Thymus (tissue), 11 donors: ENCODE measurements around the gene MBP. TPM values are rescaled to one million over a fixed set of nuclear protein-coding genes. Genes with fewer than 3 reads are reported as not detected.
A peak's percentile ranks its signal among the peaks of the same experiment; 100 is the strongest.

Experiments
- DNase-seq, 9 donors: peaks; one replicate each; pipeline ENCODE4 v3.0.0-alpha.2; 2013; ENCODE audit warnings: low spot score in 9 of 9, low read depth in 6 of 9, missing footprints in 1 of 9
- H3K27ac ChIP-seq, 2 donors: one replicate each; pipeline ENCODE4 v1.5.1; 2013; ENCODE audit warnings: control low read depth in 1 of 2, low read depth in 1 of 2, low read length in 1 of 2, mild to moderate bottlenecking in 1 of 2, moderate library complexity in 1 of 2
- H3K27me3 ChIP-seq, 2 donors: one replicate each; pipeline ENCODE4 v1.5.1; 2013; ENCODE audit warnings: low read length in 1 of 2; ENCODE audit not compliant: control insufficient read depth in 2 of 2, insufficient read depth in 1 of 2
- H3K36me3 ChIP-seq, 2 donors: one replicate each; pipeline ENCODE4 v1.5.1; 2013; ENCODE audit warnings: low read length in 1 of 2, mild to moderate bottlenecking in 1 of 2, moderate library complexity in 1 of 2; ENCODE audit not compliant: control insufficient read depth in 2 of 2, insufficient read depth in 2 of 2
- H3K4me1 ChIP-seq, 2 donors: one replicate each; pipeline ENCODE4 v1.5.1; 2013; ENCODE audit warnings: low read length in 2 of 2; ENCODE audit not compliant: control insufficient read depth in 2 of 2, insufficient read depth in 2 of 2
- H3K4me3 ChIP-seq, 2 donors: one replicate each; pipeline ENCODE4 v1.5.1; 2013; ENCODE audit warnings: low read length in 2 of 2, control low read depth in 1 of 2, mild to moderate bottlenecking in 1 of 2
- H3K9me3 ChIP-seq, 2 donors: one replicate each; pipeline ENCODE4 v1.5.1; 2013; ENCODE audit warnings: low read length in 1 of 2, mild to moderate bottlenecking in 1 of 2; ENCODE audit not compliant: control insufficient read depth in 2 of 2, insufficient read depth in 1 of 2
- WGBS: extraction: QIAGEN DNeasy Blood & Tissue Kit; methylation state at CpG from one replicate; pipeline ENCODE4 v1.1.7; 2013; 5-methylcytosine and 5-hydroxymethylcytosine counted together
- polyA plus RNA-seq: library from polyadenylated mRNA; stranded (reverse); fragments of 200-250 nt; gene quantifications from one replicate; pipeline ENCODE4 v1.2.3, GENCODE V29; 2013
- total RNA-seq: library from RNA; stranded (reverse); fragments of 120-200 nt; gene quantifications from one replicate; pipeline ENCODE4 v1.2.4, GENCODE V29; 2013
- donor health status: healthy.

The MBP gene
- total and polyA plus RNA-seq, 2 donors = 16.1 to 16.3 TPM

DNA sequence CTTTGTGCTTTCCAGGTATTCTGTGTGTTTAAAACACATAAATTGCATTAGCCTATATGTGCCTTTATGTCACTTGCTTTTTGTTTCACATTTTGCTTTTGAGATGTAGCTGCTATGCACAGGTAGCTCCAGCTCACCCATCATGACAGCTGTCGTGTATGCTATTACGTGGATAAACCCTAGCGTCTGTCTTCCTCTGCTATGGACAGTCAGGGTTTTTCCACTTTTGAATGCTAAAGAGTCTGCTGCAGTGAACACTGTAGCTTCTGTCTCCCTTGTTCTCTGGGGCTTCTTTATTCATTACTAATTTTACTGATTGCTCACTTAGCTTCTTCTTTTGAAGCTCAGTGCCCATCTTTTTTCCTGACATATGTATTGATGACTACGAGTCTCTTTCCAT, 24.7 kb upstream of the MBP start:
- Histone ChIP-seq H3K36me3 (no peaks in the 10 kb centered on the region), H3K27me3 (no peaks in the 10 kb centered on the region), H3K9me3 (no peaks in the 10 kb centered on the region), H3K4me3 (no peak overlapping the region), H3K4me1 (no peaks in the 10 kb centered on the region), H3K27ac (no peak overlapping the region)
- DNase-seq = no peak
- WGBS = 92% methylated on average over 4 of the region's 4 CpGs

DNA sequence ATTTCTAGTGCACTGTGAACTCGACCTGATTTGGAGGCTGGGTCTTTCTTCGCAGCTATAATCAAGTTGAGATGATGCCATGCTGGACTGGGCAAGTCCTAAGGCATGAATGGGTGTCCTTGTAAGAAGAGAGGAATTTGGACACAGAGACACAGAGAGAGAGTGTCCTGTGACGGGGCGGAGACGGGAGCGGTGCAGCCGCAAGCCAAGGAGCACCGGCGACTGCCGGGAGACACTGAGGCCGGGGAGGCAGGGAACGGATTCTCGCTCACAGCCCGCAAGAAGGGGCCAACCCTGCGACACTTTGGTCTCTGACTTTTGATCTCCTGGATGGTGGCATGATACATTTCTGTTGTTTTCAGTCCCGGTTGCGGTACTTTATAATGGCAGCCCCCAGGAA, 22.4 kb upstream of the MBP start:
- Histone ChIP-seq H3K36me3 (no peaks in the 10 kb centered on the region), H3K4me3 (no peak overlapping the region), H3K4me1 (no peaks in the 10 kb centered on the region), H3K27ac (no peak overlapping the region), H3K9me3 (no peaks in the 10 kb centered on the region), H3K27me3 (no peaks in the 10 kb centered on the region)
- no peak for DNase-seq
- 87% methylated on average over 17 of the region's 17 CpGs for WGBS

DNA sequence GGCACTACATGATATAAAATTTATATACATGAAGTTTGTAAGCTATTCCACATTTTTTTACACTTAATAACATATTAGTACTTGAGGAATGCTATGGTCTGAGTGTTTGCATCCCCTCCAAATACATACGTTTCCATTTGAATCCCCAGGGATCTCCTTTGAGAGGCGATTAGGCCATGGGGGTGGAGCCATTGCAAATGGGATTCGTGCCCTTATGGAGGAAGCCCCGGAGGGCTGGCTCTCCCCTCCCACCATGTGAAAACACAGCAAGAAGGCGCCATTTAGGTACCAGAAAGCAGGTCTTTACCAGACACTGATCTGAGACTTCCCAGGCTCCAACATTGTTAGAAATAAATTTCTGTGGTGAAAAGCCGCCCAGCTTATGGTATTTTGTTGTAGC, 20.8 kb upstream of the MBP start:
- Histone ChIP-seq H3K4me1 (no peaks in the 10 kb centered on the region), H3K27ac (no peak overlapping the region), H3K9me3 (no peaks in the 10 kb centered on the region), H3K36me3 (no peaks in the 10 kb centered on the region), H3K4me3 (no peak overlapping the region), H3K27me3 (no peaks in the 10 kb centered on the region)
- 97% methylated on average over 6 of the region's 6 CpGs for WGBS
- no peak for DNase-seq

DNA sequence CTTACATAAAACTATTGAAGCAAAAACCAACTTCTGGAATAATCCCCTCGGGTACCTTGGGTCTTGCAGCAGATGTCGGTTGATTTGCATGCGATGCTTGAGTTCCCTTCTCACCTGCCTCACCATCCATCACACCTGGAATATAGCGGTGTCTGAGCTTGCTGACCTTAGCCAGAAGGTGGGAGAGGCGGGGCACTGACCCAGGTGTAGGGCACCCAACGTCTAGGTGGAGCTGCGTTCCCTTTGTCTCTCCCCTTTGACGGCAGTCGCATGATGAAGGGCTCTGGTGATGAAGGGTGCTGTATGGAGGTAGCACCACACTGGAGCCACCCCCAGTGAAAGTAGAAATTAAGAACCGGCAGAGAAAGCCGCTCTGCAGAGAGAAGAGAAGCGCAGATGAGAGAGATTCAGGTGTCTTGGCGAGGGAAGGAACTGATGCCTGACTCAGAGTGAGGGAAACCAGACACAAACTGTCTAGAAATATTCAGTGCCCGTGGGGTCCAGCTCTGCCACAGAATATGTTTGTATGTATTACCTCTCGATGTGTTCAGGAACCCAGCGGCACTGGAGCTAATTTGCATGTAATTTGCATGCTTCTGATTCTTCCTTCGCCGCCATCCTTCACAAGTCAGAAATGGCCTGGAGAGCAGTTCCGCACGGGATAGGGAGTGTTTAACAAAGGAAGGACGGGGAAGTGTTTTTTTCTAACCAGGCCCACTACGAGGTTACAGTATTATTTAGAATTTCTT, 19.4 kb upstream of the MBP start:
- Histone ChIP-seq H3K4me3 (no peak overlapping the region), H3K27me3 (no peaks in the 10 kb centered on the region), H3K27ac (no peak overlapping the region), H3K36me3 (no peaks in the 10 kb centered on the region), H3K9me3 (no peaks in the 10 kb centered on the region), H3K4me1 (peaks cover 0 to 4% of the 10 kb centered on the region in 2 donors)
- WGBS = 97% methylated on average over 22 of the region's 22 CpGs
- DNase-seq = no peak

GRCh38 chr18:77151033-77151771, 18.6 kb upstream of the MBP start:
- WGBS = 97% methylated on average over 8 of the region's 8 CpGs
- H3K9me3 ChIP-seq = no peaks in the 10 kb centered on the region
- H3K27ac ChIP-seq = no peak overlapping the region
- H3K4me3 ChIP-seq = no peak overlapping the region
- DNase-seq = no peak
- H3K36me3 ChIP-seq = no peaks in the 10 kb centered on the region
- no peaks in the 10 kb centered on the region for H3K27me3 ChIP-seq
- H3K4me1 ChIP-seq = peaks cover 0 to 4% of the 10 kb centered on the region in 2 donors

DNA sequence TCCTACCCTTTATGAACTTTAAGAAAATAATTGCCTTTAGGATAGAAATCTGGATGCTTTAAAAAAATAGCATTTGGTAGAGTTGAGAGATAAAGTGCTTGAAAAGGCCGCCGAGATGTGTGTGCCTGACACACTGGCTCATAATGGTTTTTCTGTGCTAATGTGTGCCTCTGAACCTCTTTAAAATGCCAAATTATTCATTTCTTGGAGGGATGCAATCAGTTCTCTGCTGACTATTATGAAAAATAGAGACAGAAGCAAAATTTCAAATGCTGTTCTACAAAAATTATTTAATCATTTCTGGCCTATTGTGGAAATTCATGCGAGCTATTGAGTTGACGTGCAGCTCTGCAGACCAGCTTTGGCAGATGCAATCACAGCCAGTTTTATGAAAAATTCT, 18.0 kb upstream of the MBP start:
- H3K27ac ChIP-seq = no peak overlapping the region
- DNase-seq = no peak
- no peaks in the 10 kb centered on the region for H3K36me3 ChIP-seq
- 96% methylated on average over 4 of the region's 4 CpGs for WGBS
- H3K4me1 ChIP-seq = peaks cover 0 to 4% of the 10 kb centered on the region in 2 donors
- no peaks in the 10 kb centered on the region for H3K27me3 ChIP-seq
- no peaks in the 10 kb centered on the region for H3K9me3 ChIP-seq
- no peak overlapping the region for H3K4me3 ChIP-seq

- WGBS = 95% methylated on average over 2 of the region's 2 CpGs
- Histone ChIP-seq H3K27me3 (no peaks in the 10 kb centered on the region), H3K9me3 (peaks cover 0 to 11% of the 10 kb centered on the region in 2 donors), H3K4me1 (peaks cover 0 to 4% of the 10 kb centered on the region in 2 donors), H3K27ac (no peak overlapping the region), H3K36me3 (no peaks in the 10 kb centered on the region), H3K4me3 (no peak overlapping the region)
- DNase-seq = no peak
These were observed 15.7 kb upstream of the MBP start for GRCh38 chr18:77148289-77148688.

GRCh38 chr18:77147418-77147852, 14.9 kb upstream of the MBP start:
- Histone ChIP-seq H3K4me1 (peaks cover 0 to 4% of the 10 kb centered on the region in 2 donors), H3K36me3 (no peaks in the 10 kb centered on the region), H3K27ac (peak overlapping the region in 1 of 2 donors; percentile 7), H3K9me3 (peaks cover 1 to 16% of the 10 kb centered on the region in 2 donors), H3K4me3 (no peak overlapping the region), H3K27me3 (no peaks in the 10 kb centered on the region)
- peak in 1 of 9 donors; percentile 38 for DNase-seq
- 42% methylated on average over 3 of the region's 3 CpGs for WGBS
